GM23248 (cell line): ENCODE measurements around the gene ZDHHC15.

Source experiments
- EZH2 ChIP-seq: fragments of 200-600 bp; sonication (generic); IDR thresholded peaks from 2 replicates; pipeline ENCODE4 v1.6.1; 2018; ENCODE audit warnings: antibody characterized with exemption, mild to moderate bottlenecking; ENCODE audit not compliant: insufficient read depth, poor library complexity, severe bottlenecking
- EZH2phosphoT487 ChIP-seq: fragments of 200-600 bp; sonication (generic); IDR thresholded peaks from 2 replicates; pipeline ENCODE4 v1.6.1; 2018; ENCODE audit warnings: antibody characterized with exemption, moderate library complexity, mild to moderate bottlenecking, low read depth; ENCODE audit not compliant: insufficient read depth

- TF ChIP-seq EZH2 (no peak), EZH2phosphoT487 (no peak)
These were observed 153.1 kb downstream of the ZDHHC15 start for GRCh38 chrX:75369721-75370120.
